ENCODE results near the gene TPSB2.
"Not testable (repeated sequence)": the region's sequence is repeated elsewhere in the genome, so short reads cannot be mapped to it uniquely, and the experiment has no call there.

The TPSB2 gene

GRCh38 chr16:1189455-1189854 is 40.5 kb downstream of the TPSB2 start:
- Histone ChIP-seq H2BK5ac (ENCODE audit: low read length) (no peak overlapping the region), H3K79me2 (ENCODE audit: control insufficient read depth, insufficient read depth, low read length) (no peaks in the 10 kb centered on the region), H3K4me2 (ENCODE audit: low read length) (no peak overlapping the region), H4K5ac (ENCODE audit: low read length) (no peak overlapping the region), H3K9ac (ENCODE audit: low read length) (no peak overlapping the region), H3K4me3 (ENCODE audit: low read length) (no peak overlapping the region), H3K56ac (ENCODE audit: low read length) (no peak overlapping the region), H2BK15ac (replicated peaks; ENCODE audit: low read depth) (no peak overlapping the region), H3K79me1 (ENCODE audit: low read length) (no peaks in the 10 kb centered on the region), H3K4ac (ENCODE audit: low read depth, low read length) (no peak overlapping the region), H3K23ac (ENCODE audit: low read length) (no peak overlapping the region), H2AK5ac (ENCODE audit: low read length) (no peak overlapping the region), H3K36me3 (ENCODE audit: control insufficient read depth, insufficient read depth, low read length) (no peaks in the 10 kb centered on the region), H3K27ac (ENCODE audit: low read depth, low read length) (no peak overlapping the region), H3K4me1 (ENCODE audit: control insufficient read depth, low read depth, low read length) (no peaks in the 10 kb centered on the region), H2BK120ac (ENCODE audit: low read depth, low read length) (no peak overlapping the region), H4K8ac (ENCODE audit: low read depth, low read length) (no peak overlapping the region), H3K27me3 (ENCODE audit: insufficient read depth, low read length, poor library complexity) (no peaks in the 10 kb centered on the region), H3K18ac (ENCODE audit: low read length) (no peak overlapping the region)
- DNase-seq: no peak
- no CpG with 5 or more reads among the region's 7 CpGs for WGBS (ENCODE audit: extremely low coverage, insufficient coverage, low lambda C conversion rate)

GRCh38 chr16:1188432-1189189 is 41.4 kb downstream of the TPSB2 start:
- WGBS (ENCODE audit: extremely low coverage, insufficient coverage, low lambda C conversion rate): no CpG with 5 or more reads among the region's 32 CpGs
- Histone ChIP-seq H3K36me3 (ENCODE audit: control insufficient read depth, insufficient read depth, low read length) (no peaks in the 10 kb centered on the region), H4K8ac (ENCODE audit: low read depth, low read length) (no peak overlapping the region), H2BK5ac (ENCODE audit: low read length) (no peak overlapping the region), H3K18ac (ENCODE audit: low read length) (no peak overlapping the region), H3K79me2 (ENCODE audit: control insufficient read depth, insufficient read depth, low read length) (no peaks in the 10 kb centered on the region), H3K4me3 (ENCODE audit: low read length) (no peak overlapping the region), H3K4me2 (ENCODE audit: low read length) (no peak overlapping the region), H4K5ac (ENCODE audit: low read length) (no peak overlapping the region), H3K27ac (ENCODE audit: low read depth, low read length) (no peak overlapping the region), H3K23ac (ENCODE audit: low read length) (no peak overlapping the region), H3K9ac (ENCODE audit: low read length) (no peak overlapping the region), H3K79me1 (ENCODE audit: low read length) (no peaks in the 10 kb centered on the region), H3K4me1 (ENCODE audit: control insufficient read depth, low read depth, low read length) (no peaks in the 10 kb centered on the region), H3K56ac (ENCODE audit: low read length) (no peak overlapping the region), H3K27me3 (ENCODE audit: insufficient read depth, low read length, poor library complexity) (no peaks in the 10 kb centered on the region), H2AK5ac (ENCODE audit: low read length) (no peak overlapping the region), H2BK120ac (ENCODE audit: low read depth, low read length) (no peak overlapping the region), H3K4ac (ENCODE audit: low read depth, low read length) (no peak overlapping the region), H2BK15ac (replicated peaks; ENCODE audit: low read depth) (no peak overlapping the region)
- DNase-seq: peak; percentile 51

GRCh38 chr16:1185460-1186207 is 44.4 kb downstream of the TPSB2 start:
- not testable (repeated sequence) for H4K5ac ChIP-seq (ENCODE audit: low read length); H3K23ac ChIP-seq (ENCODE audit: low read length); H3K27me3 ChIP-seq (ENCODE audit: insufficient read depth, low read length, poor library complexity); H2BK15ac ChIP-seq (replicated peaks; ENCODE audit: low read depth); H3K9ac ChIP-seq (ENCODE audit: low read length); H2AK5ac ChIP-seq (ENCODE audit: low read length); H2BK120ac ChIP-seq (ENCODE audit: low read depth, low read length); H2BK5ac ChIP-seq (ENCODE audit: low read length); H3K18ac ChIP-seq (ENCODE audit: low read length); H3K4me1 ChIP-seq (ENCODE audit: control insufficient read depth, low read depth, low read length); DNase-seq; H3K4ac ChIP-seq (ENCODE audit: low read depth, low read length); H3K27ac ChIP-seq (ENCODE audit: low read depth, low read length); H3K4me3 ChIP-seq (ENCODE audit: low read length); H3K79me1 ChIP-seq (ENCODE audit: low read length); H3K56ac ChIP-seq (ENCODE audit: low read length); H3K4me2 ChIP-seq (ENCODE audit: low read length); H3K36me3 ChIP-seq (ENCODE audit: control insufficient read depth, insufficient read depth, low read length); H4K8ac ChIP-seq (ENCODE audit: low read depth, low read length); H3K79me2 ChIP-seq (ENCODE audit: control insufficient read depth, insufficient read depth, low read length)
- WGBS (ENCODE audit: extremely low coverage, insufficient coverage, low lambda C conversion rate): no CpG with 5 or more reads among the region's 86 CpGs

GRCh38 chr16:1184980-1185379 is 45.0 kb downstream of the TPSB2 start:
- WGBS (ENCODE audit: extremely low coverage, insufficient coverage, low lambda C conversion rate): no CpG with 5 or more reads among the region's 18 CpGs
- DNase-seq: no peak
- H3K27ac ChIP-seq (ENCODE audit: low read depth, low read length): no peak overlapping the region
- H2BK5ac ChIP-seq (ENCODE audit: low read length): no peak overlapping the region
- H2BK15ac ChIP-seq (replicated peaks; ENCODE audit: low read depth): no peak overlapping the region
- H3K56ac ChIP-seq (ENCODE audit: low read length): no peak overlapping the region
- no peaks in the 10 kb centered on the region for H3K36me3 ChIP-seq (ENCODE audit: control insufficient read depth, insufficient read depth, low read length)
- H3K79me2 ChIP-seq (ENCODE audit: control insufficient read depth, insufficient read depth, low read length): no peaks in the 10 kb centered on the region
- no peak overlapping the region for H3K23ac ChIP-seq (ENCODE audit: low read length)
- no peak overlapping the region for H4K8ac ChIP-seq (ENCODE audit: low read depth, low read length)
- H3K18ac ChIP-seq (ENCODE audit: low read length): no peak overlapping the region
- no peak overlapping the region for H3K4me3 ChIP-seq (ENCODE audit: low read length)
- no peak overlapping the region for H2BK120ac ChIP-seq (ENCODE audit: low read depth, low read length)
- H2AK5ac ChIP-seq (ENCODE audit: low read length): no peak overlapping the region
- no peaks in the 10 kb centered on the region for H3K79me1 ChIP-seq (ENCODE audit: low read length)
- no peaks in the 10 kb centered on the region for H3K27me3 ChIP-seq (ENCODE audit: insufficient read depth, low read length, poor library complexity)
- H3K4me2 ChIP-seq (ENCODE audit: low read length): no peak overlapping the region
- no peak overlapping the region for H4K5ac ChIP-seq (ENCODE audit: low read length)
- H3K4me1 ChIP-seq (ENCODE audit: control insufficient read depth, low read depth, low read length): no peaks in the 10 kb centered on the region
- no peak overlapping the region for H3K4ac ChIP-seq (ENCODE audit: low read depth, low read length)
- no peak overlapping the region for H3K9ac ChIP-seq (ENCODE audit: low read length)

- Histone ChIP-seq H3K4me3 (ENCODE audit: low read length) (no peak overlapping the region), H3K9ac (ENCODE audit: low read length) (no peak overlapping the region), H3K79me1 (ENCODE audit: low read length) (no peaks in the 10 kb centered on the region), H3K27ac (ENCODE audit: low read depth, low read length) (no peak overlapping the region), H2BK15ac (replicated peaks; ENCODE audit: low read depth) (no peak overlapping the region), H2BK120ac (ENCODE audit: low read depth, low read length) (no peak overlapping the region), H3K27me3 (ENCODE audit: insufficient read depth, low read length, poor library complexity) (no peaks in the 10 kb centered on the region), H2BK5ac (ENCODE audit: low read length) (no peak overlapping the region), H4K5ac (ENCODE audit: low read length) (no peak overlapping the region), H2AK5ac (ENCODE audit: low read length) (no peak overlapping the region), H3K79me2 (ENCODE audit: control insufficient read depth, insufficient read depth, low read length) (no peaks in the 10 kb centered on the region), H3K23ac (ENCODE audit: low read length) (no peak overlapping the region), H3K4ac (ENCODE audit: low read depth, low read length) (no peak overlapping the region), H3K4me2 (ENCODE audit: low read length) (no peak overlapping the region), H3K36me3 (ENCODE audit: control insufficient read depth, insufficient read depth, low read length) (no peaks in the 10 kb centered on the region), H3K18ac (ENCODE audit: low read length) (no peak overlapping the region), H4K8ac (ENCODE audit: low read depth, low read length) (no peak overlapping the region), H3K56ac (ENCODE audit: low read length) (no peak overlapping the region), H3K4me1 (ENCODE audit: control insufficient read depth, low read depth, low read length) (no peaks in the 10 kb centered on the region)
- peak; percentile 26 for DNase-seq
- WGBS (ENCODE audit: extremely low coverage, insufficient coverage, low lambda C conversion rate): no CpG with 5 or more reads among the region's 26 CpGs
Measured at GRCh38 chr16:1184156-1184868, 45.7 kb downstream of the TPSB2 start.
